ENCODE results near the gene CACFD1. TPM values are rescaled to one million over a fixed set of nuclear protein-coding genes. Genes with fewer than 3 reads are reported as not detected.

Gene CACFD1
- total and polyA plus RNA-seq, 12 donors: 6.5 to 29.5 (median 17.5) TPM

- Histone ChIP-seq H3K9me3 (replicated peaks in 1 of 3) (no peaks in the 10 kb centered on the region), H3K27me3 (no peaks in the 10 kb centered on the region), H3K4me1 (replicated peaks in 1 of 2) (peaks cover 0 to 21% of the 10 kb centered on the region in 2 donors), H3K4me3 (no peak overlapping the region), H3K36me3 (replicated peaks in 1 of 2) (no peaks in the 10 kb centered on the region), H3K27ac (no peak overlapping the region)
- WGBS, 4 donors: 78 to 95% (median 88%) methylated on average over 6 to 13 of the region's 13 CpGs
- intact Hi-C loops (cut with DNase I): no loop called here
- no peak for DNase-seq
- TF ChIP-seq CTCF (IDR thresholded peaks at IDR 0.05) (no peak), POLR2A (IDR thresholded peaks at IDR 0.05) (no peak)
Observed at GRCh38 chr9:133457233-133457632, 2.5 kb upstream of the CACFD1 start.

- TF ChIP-seq CTCF (IDR thresholded peaks at IDR 0.05) (no peak), POLR2A (IDR thresholded peaks at IDR 0.05) (no peak)
- no peak overlapping the region for H3K27ac ChIP-seq
- no peaks in the 10 kb centered on the region for H3K9me3 ChIP-seq (replicated peaks in 1 of 3)
- WGBS, 4 donors: 89 to 100% (median 92%) methylated on average over 1 to 11 of the region's 11 CpGs
- intact Hi-C loops (cut with DNase I): no loop called here
- H3K27me3 ChIP-seq: no peaks in the 10 kb centered on the region
- DNase-seq: no peak
- H3K4me3 ChIP-seq: no peak overlapping the region
- H3K36me3 ChIP-seq (replicated peaks in 1 of 2): no peaks in the 10 kb centered on the region
- H3K4me1 ChIP-seq (replicated peaks in 1 of 2): peaks cover 0 to 21% of the 10 kb centered on the region in 2 donors
Observed at GRCh38 chr9:133457748-133458147, 2.0 kb upstream of the CACFD1 start.

- 46 to 57% (median 47%) methylated on average over 14 to 16 of the region's 16 CpGs for WGBS, 4 donors
- Histone ChIP-seq H3K27ac (peak overlapping the region in 2 of 5 donors; percentile 95 to 96), H3K36me3 (replicated peaks in 1 of 2) (no peaks in the 10 kb centered on the region), H3K4me1 (replicated peaks in 1 of 2) (peaks cover 0 to 21% of the 10 kb centered on the region in 2 donors), H3K27me3 (no peaks in the 10 kb centered on the region), H3K4me3 (peak overlapping the region in 1 of 4 donors; percentile 76), H3K9me3 (replicated peaks in 1 of 3) (no peaks in the 10 kb centered on the region)
- intact Hi-C loops (cut with DNase I): no loop called here
- peak in 6 of 7 donors; percentile 63 to 71 (median 67) for DNase-seq
- TF ChIP-seq POLR2A (IDR thresholded peaks at IDR 0.05) (no peak), CTCF (IDR thresholded peaks at IDR 0.05) (peak in 1 of 6 experiments; percentile 11)
Observed at GRCh38 chr9:133458643-133459312, 1.0 kb upstream of the CACFD1 start.

GRCh38 chr9:133460405-133461175 is 812 bp downstream of the CACFD1 start:
- DNase-seq: peak; percentile 63 to 86 (median 75)
- WGBS, 4 donors: 6 to 21% (median 11%) methylated on average over 10 to 30 of the region's 30 CpGs
- Histone ChIP-seq H3K36me3 (replicated peaks in 1 of 2) (no peaks in the 10 kb centered on the region), H3K27me3 (no peaks in the 10 kb centered on the region), H3K27ac (peak overlapping the region; percentile 33 to 96 (median 92)), H3K4me1 (replicated peaks in 1 of 2) (peaks cover 0 to 21% of the 10 kb centered on the region in 2 donors), H3K4me3 (peak overlapping the region in 2 of 4 donors; percentile 76 to 91), H3K9me3 (replicated peaks in 1 of 3) (no peaks in the 10 kb centered on the region)
- no peak for TF ChIP-seq CTCF (IDR thresholded peaks at IDR 0.05)
- no peak for TF ChIP-seq POLR2A (IDR thresholded peaks at IDR 0.05)
- intact Hi-C loops (cut with DNase I): no loop called here

All from adrenal gland (tissue), 12 donors.